Transverse colon (tissue), 3 donors: ENCODE measurements around the gene LRRC57.

Experiments
- EP300 ChIP-seq: sonication (generic); formaldehyde crosslinking; IDR thresholded peaks from one replicate; pipeline ENCODE4 v1.6.1; 2017; ENCODE audit warnings: antibody characterized with exemption, low read depth
- POLR2A ChIP-seq: fragments of 450-650 bp; IDR thresholded peaks from one replicate; pipeline ENCODE4 v1.6.1; 2016; ENCODE audit warnings: antibody characterized with exemption, mild to moderate bottlenecking, moderate library complexity
- POLR2AphosphoS5 ChIP-seq, 3 donors: sonication (generic); formaldehyde crosslinking; IDR thresholded peaks; one replicate each; pipeline ENCODE4 v1.6.1; 2016; ENCODE audit warnings: antibody characterized with exemption in 3 of 3

DNA sequence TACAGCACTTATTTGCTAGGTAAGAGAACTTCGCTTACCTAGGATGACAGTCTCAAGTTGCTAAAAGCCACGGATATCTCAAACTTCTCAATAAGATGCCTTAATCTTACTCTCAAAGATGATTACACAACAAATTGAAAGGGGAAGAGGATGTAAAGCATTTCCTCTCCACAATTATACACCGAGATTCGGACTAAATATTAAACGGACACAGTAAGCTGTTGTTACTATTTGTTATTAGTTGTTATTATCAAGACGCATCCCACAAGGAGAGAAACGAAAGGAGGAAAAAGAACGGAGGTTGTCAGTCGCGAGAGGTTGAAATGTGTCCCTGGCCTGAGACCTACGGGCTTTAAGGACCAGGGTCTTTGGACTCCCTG lies 58.3 kb downstream of the LRRC57 start:
- no peak for TF ChIP-seq EP300
- no peak for TF ChIP-seq POLR2AphosphoS5 (IDR thresholded peaks at IDR 0.05)
- no peak for TF ChIP-seq POLR2A
